Activated CD4-positive, alpha-beta T cell treated with anti-CD3 and anti-CD28 coated beads for 1 hour (primary cell): ENCODE data around the gene MYO16.

Experiments
- DNase-seq: peaks from one replicate; pipeline ENCODE4 v3.0.0-alpha.2; 2020

Gene MYO16

GRCh38 chr13:108667205-108667604, 37.8 kb downstream of the MYO16 start:
- no peak for DNase-seq

- no peak for DNase-seq
Observed at GRCh38 chr13:108669381-108669780, 40.0 kb downstream of the MYO16 start.

GRCh38 chr13:108674346-108674745, 44.9 kb downstream of the MYO16 start:
- no peak for DNase-seq

GRCh38 chr13:108674771-108675170, 45.4 kb downstream of the MYO16 start:
- DNase-seq, result no peak

GRCh38 chr13:108676620-108677019, 47.2 kb downstream of the MYO16 start:
- DNase-seq, result no peak

- no peak for DNase-seq
Observed at GRCh38 chr13:108677806-108678205, 48.4 kb downstream of the MYO16 start.

GRCh38 chr13:108680011-108680410, 50.6 kb downstream of the MYO16 start:
- no peak for DNase-seq

GRCh38 chr13:108681986-108682575, 52.7 kb downstream of the MYO16 start:
- DNase-seq, result no peak

- no peak for DNase-seq
Observed at GRCh38 chr13:108682714-108683113, 53.3 kb downstream of the MYO16 start.

- no peak for DNase-seq
Observed at GRCh38 chr13:108686027-108686426, 56.6 kb downstream of the MYO16 start.

- no peak for DNase-seq
Observed at GRCh38 chr13:108690726-108691125, 61.3 kb downstream of the MYO16 start.

GRCh38 chr13:108700422-108701170, 71.2 kb downstream of the MYO16 start:
- no peak for DNase-seq

GRCh38 chr13:108702171-108702570, 72.8 kb downstream of the MYO16 start:
- no peak for DNase-seq

- no peak for DNase-seq
Observed at GRCh38 chr13:108705031-108705430, 75.6 kb downstream of the MYO16 start.

GRCh38 chr13:108707584-108707983, 78.2 kb downstream of the MYO16 start:
- no peak for DNase-seq

- DNase-seq, result no peak
Observed at GRCh38 chr13:108708921-108709320, 79.5 kb downstream of the MYO16 start.

GRCh38 chr13:108711386-108711785, 82.0 kb downstream of the MYO16 start:
- no peak for DNase-seq

GRCh38 chr13:108725471-108725870, 96.1 kb downstream of the MYO16 start:
- DNase-seq, result no peak

- no peak for DNase-seq
Observed at GRCh38 chr13:108728370-108728769, 99.0 kb downstream of the MYO16 start.

GRCh38 chr13:108733022-108733560, 103.7 kb downstream of the MYO16 start:
- DNase-seq, result no peak

GRCh38 chr13:108734676-108735075, 105.3 kb downstream of the MYO16 start:
- no peak for DNase-seq

GRCh38 chr13:108741930-108742329, 112.5 kb downstream of the MYO16 start:
- no peak for DNase-seq

- DNase-seq, result no peak
Observed at GRCh38 chr13:108742701-108743451, 113.5 kb downstream of the MYO16 start.

- DNase-seq, result no peak
Observed at GRCh38 chr13:108743522-108743921, 114.1 kb downstream of the MYO16 start.
